ENCODE results near the gene P3R3URF.
"Not testable (repeated sequence)": the region's sequence is repeated elsewhere in the genome, so short reads cannot be mapped to it uniquely, and the experiment has no call there.

The P3R3URF gene

DNA sequence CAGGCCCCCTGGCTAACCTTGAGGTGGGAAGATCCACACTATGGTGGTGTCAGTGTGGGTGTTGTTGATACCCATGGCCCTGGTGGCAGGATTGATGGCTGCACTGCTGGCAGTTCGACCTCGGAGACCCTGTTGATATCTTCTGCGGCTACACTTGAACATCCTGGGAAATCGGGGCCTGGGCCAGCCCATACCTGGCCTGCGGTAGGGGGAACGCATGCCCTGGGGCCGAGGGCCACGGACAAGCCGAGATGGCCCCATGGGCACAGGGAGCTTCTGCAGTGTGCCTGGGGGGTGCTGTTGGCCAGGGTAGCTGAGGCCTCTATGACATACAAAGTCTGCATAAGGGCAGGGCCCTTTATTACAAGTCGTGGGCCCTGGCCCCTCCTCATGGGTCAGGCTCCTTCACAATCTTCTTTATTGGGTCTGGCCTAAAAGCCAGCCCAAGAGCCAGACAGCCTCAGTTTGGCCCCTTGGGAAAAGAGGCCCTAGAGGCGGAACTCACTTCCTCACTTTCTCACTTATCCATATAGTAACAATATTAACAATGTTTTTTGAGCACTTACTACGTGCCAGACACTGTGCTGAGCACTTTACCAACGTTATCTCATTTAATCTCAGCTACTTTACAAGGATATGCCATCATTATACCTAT is at the start of gene P3R3URF:
Gene P3R3URF, minus strand, starts transcription at position 278 of the 655 bp plus-strand sequence. Its CDS starts 17 bp downstream, at position 261.
- peak; percentile 42 for DNase-seq (ENCODE audit: low spot score)

DNA sequence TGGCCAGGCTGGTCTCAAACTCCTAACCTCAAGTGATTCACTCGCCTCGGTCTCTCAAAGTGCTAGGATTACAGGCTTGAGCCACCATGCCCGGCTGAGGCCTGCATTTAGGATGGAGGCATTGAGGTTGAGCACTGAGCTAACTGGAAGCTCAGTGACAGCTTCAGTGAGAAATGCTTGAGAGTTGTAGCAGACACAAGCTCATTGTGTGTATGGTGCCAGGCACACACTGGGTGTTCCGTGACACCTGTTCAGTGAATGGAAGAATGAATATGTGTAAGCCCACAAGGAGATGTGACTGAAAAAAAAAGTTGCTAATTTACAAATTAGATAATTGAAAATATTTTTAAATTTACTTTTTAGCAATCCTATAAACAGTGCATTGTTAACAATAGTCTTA is 48.7 kb upstream of the P3R3URF start:
- no peak for DNase-seq (ENCODE audit: low spot score)

DNA sequence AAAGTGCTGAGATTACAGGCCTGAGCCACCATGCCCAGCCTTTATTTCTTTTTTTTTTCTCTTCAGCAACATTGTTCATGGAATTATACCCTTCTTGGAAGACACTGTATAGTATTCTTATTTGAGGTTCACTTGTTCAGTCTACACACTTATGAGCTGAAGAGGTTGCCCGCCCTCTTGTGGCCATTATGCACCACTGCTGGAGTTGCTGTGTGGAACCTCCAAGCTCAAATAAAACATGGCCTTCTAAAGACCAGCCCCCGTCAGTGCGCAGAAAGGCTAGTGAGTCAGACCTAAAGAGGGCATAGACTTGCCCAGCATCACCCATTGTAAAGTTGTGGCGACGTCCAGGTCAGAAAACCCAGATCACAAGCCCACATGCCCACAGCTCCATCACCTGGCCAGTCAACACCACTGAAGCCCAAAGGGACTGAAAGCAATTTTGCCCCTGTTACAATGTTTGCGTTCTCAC is 47.2 kb upstream of the P3R3URF start:
- no peak for DNase-seq (ENCODE audit: low spot score)

DNA sequence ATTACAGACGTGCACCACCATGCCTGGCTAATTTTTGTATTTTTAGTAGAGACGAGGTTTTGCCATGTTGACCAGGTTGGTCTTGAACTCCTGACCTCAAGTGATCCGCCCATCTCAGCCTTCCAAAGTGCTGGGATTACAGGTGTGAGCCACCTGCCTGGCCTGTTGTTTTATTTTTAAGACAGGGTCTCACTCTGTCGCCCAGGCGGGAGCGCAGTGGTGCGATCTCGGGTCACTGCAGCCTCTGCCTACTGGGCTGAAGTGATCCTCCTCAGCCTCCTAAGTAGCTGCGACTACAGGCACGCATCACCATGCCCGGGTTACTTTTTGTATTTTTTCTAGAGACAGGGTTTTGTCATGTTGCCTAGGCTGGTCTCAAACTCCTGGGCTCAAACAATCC is 46.8 kb upstream of the P3R3URF start:
- DNase-seq (ENCODE audit: low spot score): not testable (repeated sequence)

DNA sequence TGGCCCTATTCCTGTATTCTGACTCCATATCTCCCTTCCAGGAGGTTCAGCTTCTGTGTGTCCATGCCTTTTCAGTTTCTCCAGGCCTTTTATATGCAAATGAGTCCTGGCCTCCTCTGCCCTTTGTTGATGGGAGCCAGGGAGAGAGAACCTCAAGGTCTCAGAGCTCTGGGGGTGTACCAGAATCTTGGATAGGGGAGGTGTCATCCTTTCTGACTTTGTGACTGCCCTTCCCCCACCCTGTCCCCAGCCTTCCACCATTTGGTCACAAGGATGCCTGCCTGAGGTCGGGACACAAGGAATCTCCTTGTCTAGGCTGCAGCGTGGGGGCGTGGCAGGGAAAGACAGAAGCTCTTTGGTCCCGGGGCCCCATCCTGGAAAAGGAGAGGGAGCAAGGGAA is 45.5 kb upstream of the P3R3URF start:
- no peak for DNase-seq (ENCODE audit: low spot score)

DNA sequence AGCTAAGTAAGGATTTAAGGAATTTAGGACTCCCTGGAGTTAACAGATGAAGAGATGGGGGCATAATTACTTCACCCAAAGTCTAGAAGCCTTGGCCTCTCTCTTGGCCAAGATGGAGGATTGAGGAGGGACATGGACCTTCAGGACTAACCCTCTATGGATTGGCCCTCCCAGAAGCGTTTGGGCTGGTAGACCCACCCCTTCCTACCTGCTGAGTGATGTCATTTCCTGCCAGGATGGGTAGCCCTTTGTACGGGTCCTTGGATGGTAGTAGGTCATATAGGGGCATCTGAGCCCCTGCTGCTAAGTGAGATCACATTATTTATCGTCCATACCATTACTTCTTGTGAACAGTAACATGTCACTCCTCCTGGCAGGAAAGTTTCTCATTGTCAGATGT is 44.5 kb upstream of the P3R3URF start:
- no peak for DNase-seq (ENCODE audit: low spot score)

DNA sequence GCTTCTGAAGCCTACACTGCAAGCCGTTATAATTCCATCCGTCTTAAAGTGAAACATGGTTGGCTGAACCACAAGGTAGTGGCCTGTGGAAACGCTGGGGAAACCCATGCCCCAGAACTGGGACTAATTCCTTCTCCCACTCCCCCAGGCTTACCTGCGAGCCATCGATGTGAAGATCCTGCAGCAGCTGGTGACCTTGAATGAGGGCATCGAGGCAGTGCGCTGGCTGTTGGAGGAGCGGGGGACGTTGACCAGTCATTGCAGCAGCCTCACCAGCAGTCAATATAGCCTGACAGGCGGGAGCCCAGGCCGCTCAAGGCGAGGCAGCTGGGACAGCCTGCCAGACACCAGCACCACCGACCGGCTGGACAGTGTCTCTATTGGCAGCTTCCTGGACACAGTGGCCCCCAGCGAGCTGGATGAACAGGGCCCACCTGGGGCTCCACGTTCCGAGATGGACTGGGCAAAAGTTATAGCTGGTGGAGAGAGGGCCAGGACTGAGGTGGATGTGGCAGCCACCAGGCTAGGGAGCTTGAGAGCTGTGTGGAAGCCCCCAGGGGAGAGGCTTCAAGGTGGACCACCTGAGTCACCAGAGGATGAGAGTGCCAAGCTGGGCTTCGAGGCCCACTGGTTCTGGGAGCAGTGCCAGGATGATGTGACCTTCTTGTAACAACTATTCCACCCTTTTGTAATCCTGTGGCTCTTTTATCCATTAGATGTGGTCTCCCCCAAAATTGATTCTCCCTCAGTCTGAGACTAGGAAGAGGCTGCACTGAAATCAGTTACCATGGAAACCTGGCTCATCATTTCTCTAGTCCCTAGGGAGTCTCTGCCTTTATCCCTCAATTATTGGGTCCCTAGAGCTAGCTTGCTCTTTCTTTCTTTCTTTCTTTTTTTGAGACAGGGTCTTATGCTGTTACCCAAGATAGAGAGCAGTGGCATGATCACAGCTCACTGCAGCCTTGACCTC is 43.5 kb upstream of the P3R3URF start:
- no peak for DNase-seq (ENCODE audit: low spot score)

DNA sequence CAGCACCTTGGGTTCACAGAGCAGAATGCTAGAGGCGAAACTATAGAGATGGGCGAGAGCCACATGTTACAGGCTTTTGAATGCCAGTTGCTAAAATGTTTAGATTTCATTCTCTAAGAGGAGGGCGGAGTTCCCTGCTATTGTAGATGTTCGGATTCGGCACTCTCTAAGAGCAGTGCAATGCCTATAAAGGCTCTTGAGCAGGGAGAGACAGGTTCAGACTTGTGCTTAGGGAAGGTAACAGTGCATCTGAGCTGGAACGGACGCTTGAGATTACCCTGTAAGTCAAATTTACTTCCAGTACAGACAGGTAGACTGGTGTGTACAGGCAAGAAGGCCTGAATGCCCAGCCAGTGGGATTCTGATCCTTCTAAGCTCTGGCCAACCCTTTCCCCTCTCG is 42.2 kb upstream of the P3R3URF start:
- DNase-seq (ENCODE audit: low spot score): no peak

DNA sequence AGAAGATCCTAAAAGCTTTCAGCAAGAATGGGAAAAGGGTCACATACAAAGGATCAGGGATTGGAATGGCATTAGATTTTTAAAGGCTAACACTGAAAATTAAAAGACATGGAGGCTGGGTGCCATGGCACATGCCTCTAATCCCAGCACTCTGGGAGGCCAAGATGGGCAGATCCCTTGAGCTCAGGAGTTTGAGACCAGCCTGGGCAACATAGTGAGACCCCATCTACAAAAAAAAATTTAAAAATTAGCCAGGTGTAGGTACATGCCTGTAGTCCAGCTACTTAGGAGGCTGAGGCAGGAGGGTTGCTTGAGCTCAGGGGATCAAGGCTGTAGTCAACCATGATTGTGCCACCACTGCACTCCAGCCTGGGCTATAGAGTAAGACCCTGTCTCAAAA is 39.2 kb upstream of the P3R3URF start:
- no peak for DNase-seq (ENCODE audit: low spot score)

DNA sequence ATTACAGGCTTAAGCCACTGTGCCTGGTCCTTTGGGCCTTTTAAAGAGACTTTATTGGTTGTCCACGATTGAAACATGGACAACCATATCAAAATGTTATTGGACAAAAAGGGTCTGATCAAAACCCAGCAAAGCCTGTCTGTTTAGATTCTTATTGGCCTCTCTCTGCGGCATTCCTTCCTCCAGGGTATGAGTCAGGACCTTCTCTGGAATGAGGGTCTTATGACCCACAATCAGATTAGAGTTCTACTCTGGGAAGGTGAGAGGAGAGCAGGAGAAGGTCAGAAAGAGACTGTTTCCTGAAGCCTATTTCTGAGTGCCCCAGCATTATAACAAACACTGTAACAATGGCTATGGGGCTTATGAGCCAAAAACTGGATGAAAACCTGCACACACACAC is 34.8 kb upstream of the P3R3URF start:
- no peak for DNase-seq (ENCODE audit: low spot score)

DNA sequence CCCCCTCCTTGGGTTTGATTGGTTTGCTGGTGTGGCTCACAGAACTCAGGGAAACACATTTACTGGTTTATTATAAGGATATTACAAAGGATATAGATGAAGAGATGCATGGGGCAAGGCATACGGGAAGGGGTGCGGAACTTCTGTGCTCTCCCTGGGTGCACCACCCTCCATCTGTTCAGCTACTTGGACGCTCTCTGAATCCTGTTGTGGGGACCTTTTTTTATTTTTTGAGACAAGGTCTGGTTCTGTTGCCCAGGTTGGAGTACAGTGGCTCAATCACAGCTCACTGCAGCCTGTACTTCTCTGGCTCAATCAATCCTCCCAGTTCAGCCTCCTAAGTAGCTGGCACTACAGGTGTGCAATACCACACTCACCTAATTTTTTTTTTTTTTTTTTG is 34.3 kb upstream of the P3R3URF start:
- DNase-seq (ENCODE audit: low spot score): no peak

DNA sequence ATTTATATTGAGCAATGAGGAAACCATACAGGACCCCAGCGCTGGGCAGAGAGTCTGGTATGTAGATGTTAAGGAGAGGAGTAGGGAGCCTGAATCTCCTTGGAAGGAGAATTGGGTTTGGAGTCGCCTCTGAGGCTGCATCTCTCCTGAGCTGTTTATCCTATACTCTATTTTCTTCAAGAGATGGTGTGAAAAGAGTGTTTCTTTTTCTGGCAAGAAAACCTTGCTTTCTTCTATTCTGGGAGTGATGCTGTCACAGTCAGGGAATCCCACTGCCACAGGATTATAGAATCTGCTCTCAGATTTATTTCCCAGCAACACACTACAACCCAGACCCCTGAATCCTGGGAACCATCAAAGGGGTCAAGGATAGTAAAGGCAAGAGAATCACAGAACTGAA is 30.1 kb upstream of the P3R3URF start:
- DNase-seq (ENCODE audit: low spot score): no peak

DNA sequence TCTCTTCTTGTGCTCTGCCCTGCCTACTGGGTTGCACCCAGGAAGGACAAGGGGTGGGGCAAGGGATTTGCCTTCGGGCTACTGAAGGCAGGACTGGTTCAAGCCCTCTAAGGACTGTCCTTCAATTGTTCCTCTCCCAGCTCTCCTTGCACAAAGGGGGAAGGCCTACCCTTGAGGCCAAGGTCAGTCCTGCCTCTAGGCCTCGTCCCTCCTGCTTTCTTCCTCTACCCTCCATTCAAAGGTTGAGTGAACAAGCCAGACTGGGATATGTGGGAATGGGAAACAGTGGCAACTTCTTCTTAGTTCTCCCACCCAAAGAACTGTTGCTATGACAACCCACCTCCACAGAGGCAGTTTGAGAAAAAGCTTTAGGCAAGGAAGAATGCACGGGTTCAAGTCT is 29.5 kb upstream of the P3R3URF start:
- DNase-seq (ENCODE audit: low spot score): no peak

DNA sequence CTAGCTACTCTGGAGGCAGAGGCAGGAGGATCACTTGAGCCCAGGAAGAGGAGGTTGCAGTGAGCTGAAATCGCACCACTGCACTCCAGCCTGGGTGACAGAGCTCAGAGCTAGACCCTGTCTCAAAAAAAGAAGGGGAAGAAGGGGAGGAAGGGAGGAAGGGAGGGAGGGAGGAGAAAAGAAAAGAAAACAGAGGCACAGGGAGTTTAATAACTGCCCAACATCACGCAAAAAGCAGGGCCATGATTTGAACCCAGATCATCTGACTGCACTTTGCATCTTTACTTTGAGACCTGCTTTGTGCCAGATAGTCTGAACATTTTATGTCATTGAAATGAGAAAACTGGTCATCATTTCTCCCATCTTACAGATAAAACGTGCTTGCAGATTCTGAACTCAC is 28.9 kb upstream of the P3R3URF start:
- DNase-seq (ENCODE audit: low spot score): no peak

DNA sequence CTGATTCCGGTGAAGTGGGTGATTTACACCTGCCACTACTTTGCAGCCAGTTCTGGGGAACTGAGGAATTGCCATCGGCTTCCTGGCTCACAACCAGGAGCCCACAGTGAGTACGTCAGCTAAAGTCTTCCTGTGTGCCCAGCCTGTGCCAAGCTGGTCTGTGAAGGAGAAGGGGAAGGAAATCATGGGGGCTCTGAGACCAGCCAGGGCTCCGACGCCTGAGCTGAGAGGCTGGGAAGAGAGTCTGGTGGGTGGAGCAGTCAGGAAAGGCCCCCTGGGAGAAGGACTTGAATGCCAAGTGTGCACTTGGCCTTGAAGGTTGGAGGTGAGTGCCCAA is 28.1 kb upstream of the P3R3URF start:
- DNase-seq (ENCODE audit: low spot score): no peak

DNA sequence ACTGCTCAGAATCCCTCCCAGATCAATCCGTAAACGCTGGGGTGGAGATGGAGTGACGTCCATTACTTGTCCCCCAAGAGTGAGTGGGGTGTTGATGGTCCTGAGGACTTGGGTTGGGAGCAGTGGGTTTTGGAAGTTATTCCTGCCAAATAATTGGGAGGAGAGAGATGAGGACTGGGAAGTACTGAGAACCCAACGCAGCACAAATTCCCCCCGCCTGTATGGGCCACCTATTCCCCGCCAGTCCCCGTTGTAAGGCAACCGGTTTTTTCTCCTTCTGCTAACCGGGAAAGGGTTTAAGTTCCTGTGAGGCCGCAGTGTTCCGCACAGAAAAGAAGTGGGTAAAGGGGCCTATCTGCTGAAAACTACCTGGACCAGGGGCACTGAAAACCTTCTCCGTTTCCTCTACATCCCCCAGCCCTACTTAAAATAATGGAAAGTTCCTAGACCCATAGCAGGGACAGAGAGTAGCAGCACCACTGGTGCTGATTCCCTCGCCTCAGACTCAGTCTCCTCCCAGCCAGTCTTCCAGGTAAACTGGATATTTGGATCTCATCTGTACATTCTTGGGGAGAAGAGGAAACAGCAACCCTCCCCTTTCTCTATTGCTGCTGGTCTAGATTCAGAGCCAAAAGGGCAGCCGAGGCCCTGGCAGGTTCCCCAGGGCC is 27.6 kb upstream of the P3R3URF start:
- DNase-seq (ENCODE audit: low spot score): no peak

DNA sequence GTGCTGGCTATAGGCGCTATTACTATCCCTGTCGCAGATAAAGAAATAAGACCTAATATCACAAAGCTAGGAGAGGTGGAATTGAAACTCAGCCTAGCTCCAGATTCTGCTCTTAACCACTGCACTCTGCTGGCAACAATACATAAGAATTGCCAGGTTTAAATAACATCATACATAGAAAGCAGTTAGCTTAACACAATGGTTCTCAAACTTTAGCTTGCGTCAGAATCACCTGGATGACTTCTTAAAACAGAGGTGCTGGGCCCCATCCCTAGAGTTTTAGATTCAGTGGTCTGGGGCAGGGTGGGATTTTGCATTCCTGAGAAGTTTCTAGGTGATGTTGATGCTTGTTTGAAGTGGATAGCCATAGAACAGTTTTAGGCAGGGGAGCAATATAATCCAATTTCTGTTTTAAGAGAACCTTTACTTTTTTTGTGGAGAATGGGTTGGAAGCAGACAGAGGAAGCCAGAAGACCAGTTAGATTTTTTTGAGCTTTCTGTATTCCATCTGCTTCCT is 23.0 kb upstream of the P3R3URF start:
- no peak for DNase-seq (ENCODE audit: low spot score)

DNA sequence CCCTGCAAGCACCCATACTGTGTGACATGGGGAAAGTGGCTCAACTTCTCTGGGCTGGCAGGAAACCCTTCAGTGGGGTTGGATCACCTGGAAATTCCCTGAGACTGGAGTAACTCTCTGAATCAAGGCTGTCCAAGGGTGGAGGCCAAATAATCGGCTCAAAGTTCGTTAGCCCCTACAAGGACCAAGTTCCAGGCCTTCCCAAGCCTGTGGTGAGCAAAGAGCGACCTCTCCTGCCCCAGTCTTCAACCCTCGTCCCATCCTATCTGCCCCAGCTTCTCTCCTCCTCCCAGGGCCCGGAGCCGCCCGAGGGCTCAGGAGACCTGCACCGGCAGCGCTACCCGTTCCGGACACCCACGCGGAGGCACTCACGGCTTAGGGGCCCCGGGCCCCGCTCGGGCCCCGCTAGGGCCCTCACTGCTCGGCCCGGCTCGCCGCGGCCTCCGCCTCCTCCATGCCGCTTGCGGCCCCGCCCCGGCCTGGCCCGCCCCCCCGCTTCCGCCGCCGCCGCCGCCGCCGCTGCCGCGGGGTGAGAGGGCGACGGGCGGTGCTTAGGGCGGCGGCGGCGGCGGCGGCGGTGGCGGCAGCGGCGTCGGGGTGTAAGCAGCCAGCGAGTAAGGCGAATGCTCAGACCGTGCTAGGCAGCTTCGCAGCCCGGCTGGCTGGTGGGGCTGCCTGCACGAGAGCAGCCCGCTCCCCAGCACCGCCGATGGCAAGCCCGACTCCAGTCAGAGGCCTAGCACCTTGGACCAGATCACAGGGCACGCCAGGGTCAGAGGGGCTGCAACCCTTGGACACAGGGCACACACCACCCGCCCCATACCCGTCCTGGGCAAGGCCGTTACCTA is 21.9 kb upstream of the P3R3URF start, which contains the start of gene POMGNT1:
Gene POMGNT1, minus strand, starts transcription at position 471 of the 848 bp plus-strand sequence. CDS start 613 bp downstream, outside the sequence.
- DNase-seq (ENCODE audit: low spot score): peak; percentile 87

DNA sequence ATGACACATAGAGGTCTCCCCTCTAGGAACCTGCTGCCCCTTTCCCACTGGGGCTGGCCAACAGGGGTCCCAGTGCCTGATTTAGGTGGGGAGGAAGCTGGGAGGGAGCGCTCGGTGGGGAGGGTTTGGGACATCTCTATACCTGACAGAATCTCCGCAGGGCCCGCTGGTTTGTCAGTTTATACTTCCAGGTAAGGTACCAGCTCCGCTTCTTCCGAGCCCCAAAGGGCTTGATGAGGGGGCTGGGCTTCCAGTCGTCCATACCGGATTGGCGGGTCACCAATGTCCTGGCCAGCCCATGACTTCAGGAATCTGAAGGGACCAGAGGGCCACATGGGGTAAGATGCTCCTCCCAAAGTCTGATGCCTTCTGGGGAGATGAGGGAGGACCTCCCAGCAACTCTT is 21.3 kb upstream of the P3R3URF start:
- peak; percentile 55 for DNase-seq (ENCODE audit: low spot score)

DNA sequence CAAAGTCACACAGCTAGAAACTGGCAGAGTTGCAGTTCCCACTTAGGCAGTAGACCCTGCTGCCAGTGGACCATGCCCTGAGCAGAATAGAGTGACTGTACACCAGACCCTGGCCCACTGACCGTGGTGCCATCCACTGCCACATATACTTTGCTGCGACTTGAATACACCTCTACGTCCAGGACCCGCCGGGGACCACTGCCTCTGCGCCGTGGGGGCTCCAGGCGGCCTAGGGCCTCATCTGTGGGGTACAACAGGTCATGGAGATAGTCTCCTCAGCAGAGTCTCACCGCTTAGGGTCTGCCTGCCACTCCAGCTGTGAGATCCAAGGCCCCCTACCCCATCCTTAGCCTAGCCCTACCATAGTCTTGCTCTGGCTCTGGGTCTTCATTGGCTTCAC is 20.3 kb upstream of the P3R3URF start:
- no peak for DNase-seq (ENCODE audit: low spot score)

DNA sequence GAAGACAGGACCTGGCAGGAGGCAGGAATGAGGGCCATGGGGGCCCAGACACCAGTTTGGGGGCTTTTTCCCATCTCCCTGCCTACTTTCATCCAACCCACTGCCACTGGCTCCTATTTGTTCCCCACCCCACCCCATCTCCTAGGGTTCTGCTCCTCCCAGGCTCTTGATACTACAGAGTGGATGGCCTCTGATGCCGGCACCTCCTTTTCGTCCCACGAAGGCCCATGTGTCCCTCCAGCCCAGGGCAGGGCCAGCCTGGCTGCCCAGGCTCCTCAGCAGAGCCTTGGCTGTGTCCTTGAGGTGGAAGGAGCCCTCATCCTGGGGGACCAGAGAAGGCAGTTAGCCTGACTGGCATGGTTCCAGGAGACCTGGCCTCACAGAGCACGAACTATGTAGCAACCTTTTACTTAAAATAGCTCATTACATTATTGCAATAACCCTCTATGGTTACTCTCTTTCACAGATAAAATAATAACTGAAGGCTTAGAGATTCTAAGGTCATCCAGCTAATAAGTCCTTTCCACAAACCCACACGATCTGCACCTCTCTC is 18.4 kb upstream of the P3R3URF start:
- no peak for DNase-seq (ENCODE audit: low spot score)
